ENCODE data around the gene RTEL1.

Gene RTEL1

GRCh38 chr20:63741676-63742380, 83.7 kb downstream of the RTEL1 start:
- FAIRE-seq: no peak

DNA sequence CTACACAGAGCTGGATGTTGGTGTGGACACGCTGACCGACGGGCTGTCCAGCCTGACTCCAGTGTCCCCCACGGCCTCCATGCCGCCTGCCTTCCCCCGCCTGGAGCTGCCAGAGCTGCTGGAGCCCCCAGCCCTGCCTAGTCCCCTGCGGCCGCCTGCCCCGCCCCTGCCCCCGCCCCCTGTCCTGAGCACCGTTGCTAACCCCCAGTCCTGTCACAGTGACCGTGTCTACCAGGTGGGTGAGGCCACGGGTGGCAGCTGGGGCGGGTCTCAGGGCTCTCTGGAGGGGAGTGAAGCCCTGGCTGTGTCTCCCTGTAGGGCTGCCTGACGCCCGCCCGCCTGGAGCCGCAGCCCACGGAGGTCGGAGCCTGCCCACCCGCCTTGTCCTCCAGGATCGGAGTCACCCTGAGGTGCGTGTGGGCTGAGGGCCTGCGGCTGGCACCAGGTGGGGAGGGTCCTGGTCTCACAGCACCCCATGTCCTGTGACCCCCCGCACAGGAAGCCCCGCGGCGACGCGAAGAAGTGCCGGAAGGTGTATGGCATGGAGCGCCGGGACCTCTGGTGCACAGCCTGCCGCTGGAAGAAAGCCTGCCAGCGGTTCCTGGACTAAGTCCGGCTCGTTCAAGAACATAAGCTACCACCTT, 84.4 kb downstream of the RTEL1 start:
- FAIRE-seq: no peak

DNA sequence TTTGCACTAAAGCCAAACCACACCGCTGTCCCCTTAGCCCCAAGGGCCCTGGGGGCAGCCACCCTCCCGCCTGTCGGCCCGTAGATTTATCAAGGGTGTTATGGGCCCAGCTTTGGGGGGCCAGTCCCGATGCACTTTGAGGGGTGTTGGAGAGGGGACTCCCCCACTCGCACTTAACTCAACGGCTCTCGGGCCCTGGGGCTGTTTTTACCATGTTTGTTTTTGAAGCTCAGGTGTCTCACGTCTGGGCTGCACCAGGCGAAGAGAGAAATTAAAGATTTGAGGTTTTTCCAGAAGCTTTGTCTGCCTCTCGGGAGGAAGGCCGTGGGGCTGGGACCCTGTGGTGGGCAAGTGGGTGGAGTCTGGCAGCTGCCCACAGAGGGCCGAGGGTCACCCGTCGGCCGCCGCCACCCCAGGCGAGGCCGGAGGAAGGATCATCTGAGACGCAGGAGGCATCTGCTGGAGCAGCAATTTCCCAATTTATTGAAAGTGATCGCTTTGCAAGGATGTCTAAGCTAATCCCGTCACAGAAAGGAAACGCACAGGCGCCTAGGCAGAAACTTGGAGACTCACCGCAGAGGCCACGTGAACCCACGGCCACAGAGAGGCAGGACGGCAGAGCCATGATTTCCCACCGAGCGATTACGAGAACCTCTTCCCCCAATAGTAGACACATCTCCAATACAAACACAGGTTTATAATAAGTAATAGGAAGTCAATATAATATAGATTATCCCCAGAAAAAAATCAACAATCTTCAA, 85.3 kb downstream of the RTEL1 start:
- no peak for FAIRE-seq

DNA sequence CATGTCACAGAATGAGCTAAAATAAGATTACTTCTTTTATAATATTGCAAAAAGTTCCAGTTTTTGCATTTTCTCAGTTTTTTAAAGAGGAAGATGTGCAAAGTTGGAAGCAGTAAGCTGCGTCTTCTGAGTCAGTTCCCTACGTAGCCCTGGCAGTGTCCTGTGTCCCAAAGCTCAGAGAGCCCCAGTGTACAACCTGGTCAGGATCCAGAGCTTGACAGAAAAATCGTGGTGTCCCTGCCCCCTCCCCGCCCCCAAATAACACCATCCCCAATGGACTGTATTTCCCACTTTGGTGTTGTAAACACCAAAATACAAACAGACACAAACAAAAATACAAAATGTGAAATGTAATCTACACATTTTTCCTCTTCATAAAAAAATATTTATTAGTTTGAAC, 86.0 kb downstream of the RTEL1 start:
- FAIRE-seq: no peak

- FAIRE-seq: no peak
Measured at GRCh38 chr20:63744574-63745423, 86.7 kb downstream of the RTEL1 start.

DNA sequence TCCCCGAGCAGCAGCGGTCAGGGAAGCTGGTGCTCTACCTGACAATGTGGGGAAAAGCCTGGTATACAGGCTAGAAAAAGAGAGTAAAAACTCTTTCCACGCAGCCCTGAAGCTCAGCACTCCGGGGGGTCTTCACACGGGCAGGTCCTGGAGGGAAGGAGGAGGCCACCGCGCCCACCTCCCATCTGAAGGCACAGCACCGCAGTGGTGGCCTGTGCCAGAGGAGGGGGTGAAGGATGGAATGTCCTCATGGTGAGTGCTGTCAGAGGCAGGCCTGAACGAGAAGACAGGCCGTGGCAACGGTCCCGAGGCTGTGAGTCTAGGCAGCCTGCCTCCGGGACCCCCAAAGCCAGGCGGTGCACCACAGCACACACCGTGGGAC, 87.3 kb downstream of the RTEL1 start:
- FAIRE-seq: no peak
